Astrocyte (in vitro differentiated cells and primary cell): ENCODE measurements around the gene SLC30A10.

Experiments
- EZH2 ChIP-seq: IDR thresholded peaks from 2 replicates; pipeline ENCODE4 v1.6.1; 2012; ENCODE audit warnings: mild to moderate bottlenecking, low read length, inconsistent platforms; ENCODE audit not compliant: insufficient read depth
- TF ChIP-seq, protein P1 (sequence below): IDR thresholded peaks from 2 replicates; pipeline ENCODE4 v1.5.1; 2011; ENCODE audit warnings: low read depth, mild to moderate bottlenecking, inconsistent platforms, low read length, moderate library complexity; ENCODE audit not compliant: insufficient read depth

DNA sequence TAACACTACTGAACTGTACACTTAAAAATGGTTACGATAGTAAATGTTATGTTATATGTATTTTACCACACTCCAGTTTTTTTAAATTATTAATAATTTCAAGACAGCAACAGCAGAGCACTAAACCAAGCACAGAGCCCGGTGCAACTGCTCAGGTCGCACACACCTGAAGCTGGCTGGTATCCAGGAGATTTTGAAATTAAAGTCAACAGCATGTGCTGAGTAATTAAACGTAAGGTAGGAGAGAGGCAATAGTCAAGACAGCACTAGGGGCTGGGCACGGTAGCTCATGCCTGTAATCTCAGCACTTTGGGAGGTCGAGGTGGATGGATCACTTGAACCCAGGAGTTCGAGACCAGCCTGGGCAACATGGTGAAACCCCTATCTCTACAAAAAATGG lies 35.1 kb upstream of the SLC30A10 start:
- TF ChIP-seq, protein P1, sequence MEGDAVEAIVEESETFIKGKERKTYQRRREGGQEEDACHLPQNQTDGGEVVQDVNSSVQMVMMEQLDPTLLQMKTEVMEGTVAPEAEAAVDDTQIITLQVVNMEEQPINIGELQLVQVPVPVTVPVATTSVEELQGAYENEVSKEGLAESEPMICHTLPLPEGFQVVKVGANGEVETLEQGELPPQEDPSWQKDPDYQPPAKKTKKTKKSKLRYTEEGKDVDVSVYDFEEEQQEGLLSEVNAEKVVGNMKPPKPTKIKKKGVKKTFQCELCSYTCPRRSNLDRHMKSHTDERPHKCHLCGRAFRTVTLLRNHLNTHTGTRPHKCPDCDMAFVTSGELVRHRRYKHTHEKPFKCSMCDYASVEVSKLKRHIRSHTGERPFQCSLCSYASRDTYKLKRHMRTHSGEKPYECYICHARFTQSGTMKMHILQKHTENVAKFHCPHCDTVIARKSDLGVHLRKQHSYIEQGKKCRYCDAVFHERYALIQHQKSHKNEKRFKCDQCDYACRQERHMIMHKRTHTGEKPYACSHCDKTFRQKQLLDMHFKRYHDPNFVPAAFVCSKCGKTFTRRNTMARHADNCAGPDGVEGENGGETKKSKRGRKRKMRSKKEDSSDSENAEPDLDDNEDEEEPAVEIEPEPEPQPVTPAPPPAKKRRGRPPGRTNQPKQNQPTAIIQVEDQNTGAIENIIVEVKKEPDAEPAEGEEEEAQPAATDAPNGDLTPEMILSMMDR, result no peak
- TF ChIP-seq EZH2, result no peak
